IMR-90 (cell line): ENCODE measurements around the gene BRAT1. TPM values are rescaled to one million over a fixed set of nuclear protein-coding genes. Genes with fewer than 3 reads are reported as not detected.
A peak's percentile ranks its signal among the peaks of the same experiment; 100 is the strongest.

ENCODE experiments used
- ATAC-seq: fragments of 200-7000 bp; cut with Tn5 transposase; 2 replicates; pipeline ENCODE4 v1.9.1; 2020; ENCODE audit warnings: low read depth, mild to moderate bottlenecking, moderate library complexity
- BruUV-seq: library from RNA; stranded (reverse); fragments of 400-500 nt; replicated peaks from 2 replicates; lab custom pipeline; 2021; lab: Mats Ljungman, UMichigan
- CTCF ChIA-PET: fragments of 300-600 bp; formaldehyde crosslinking; extraction: SDS; loops from one replicate; lab custom pipeline; 2021; ENCODE audit warnings: antibody characterized with exemption; lab: Yijun Ruan, JAX
- POLR2A ChIA-PET: fragments of 300-600 bp; sonication (Branson Sonifier 250); formaldehyde crosslinking; loops from one replicate; lab custom pipeline; 2022; ENCODE audit warnings: antibody characterized with exemption; ENCODE audit not compliant: unreplicated experiment; lab: Charles Lee
- DNase-seq: peaks from one replicate; pipeline ENCODE4 v3.0.0; 2013
- H2AFZ ChIP-seq: replicated peaks from 2 replicates; pipeline ENCODE3; 2013; ENCODE audit warnings: low read length, mild to moderate bottlenecking; ENCODE audit not compliant: poor library complexity
- H2AK5ac ChIP-seq: 2 replicates; pipeline ENCODE4 v1.6.1; 2013; ENCODE audit warnings: low read depth, low read length, inconsistent platforms
- H2AK9ac ChIP-seq: replicated peaks from 2 replicates; pipeline ENCODE3; 2013; ENCODE audit warnings: mild to moderate bottlenecking, low read depth, low read length, moderate library complexity; ENCODE audit not compliant: poor library complexity
- H2BK120ac ChIP-seq: 2 replicates; pipeline ENCODE4 v1.6.1; 2013; ENCODE audit warnings: low read depth, low read length, inconsistent platforms
- H2BK15ac ChIP-seq: 3 replicates; pipeline ENCODE4 v1.6.1; 2013; ENCODE audit warnings: low read depth, low read length, inconsistent platforms
- H2BK20ac ChIP-seq: 2 replicates; pipeline ENCODE4 v1.6.1; 2013; ENCODE audit warnings: low read depth, mild to moderate bottlenecking, inconsistent platforms, low read length, moderate library complexity
- H2BK5ac ChIP-seq: 2 replicates; pipeline ENCODE4 v1.6.1; 2013; ENCODE audit warnings: mild to moderate bottlenecking, low read depth, low read length, inconsistent platforms; ENCODE audit not compliant: poor library complexity, severe bottlenecking
- H3K14ac ChIP-seq: replicated peaks from 2 replicates; pipeline ENCODE4 v1.6.1; 2013; ENCODE audit warnings: low read depth, low read length, inconsistent platforms
- H3K18ac ChIP-seq: 2 replicates; pipeline ENCODE4 v1.6.1; 2013; ENCODE audit warnings: low read depth, low read length, control low read depth
- H3K23ac ChIP-seq: 2 replicates; pipeline ENCODE4 v1.6.1; 2013; ENCODE audit warnings: low read depth, low read length, inconsistent platforms
- H3K27ac ChIP-seq: 2 replicates; pipeline ENCODE4 v1.5.1; 2013; ENCODE audit warnings: mild to moderate bottlenecking, control low read depth, low read length; ENCODE audit not compliant: insufficient read depth
- H3K27me3 ChIP-seq: 2 replicates; pipeline ENCODE4 v1.6.1; 2013; ENCODE audit warnings: low read length; ENCODE audit not compliant: control insufficient read depth, insufficient read depth
- H3K36me3 ChIP-seq: 2 replicates; pipeline ENCODE4 v1.6.1; 2013; ENCODE audit warnings: low read length, mixed read lengths; ENCODE audit not compliant: control insufficient read depth, insufficient read depth
- H3K4ac ChIP-seq: 2 replicates; pipeline ENCODE4 v1.6.1; 2013; ENCODE audit warnings: low read depth, low read length, inconsistent platforms
- H3K4me1 ChIP-seq: 2 replicates; pipeline ENCODE4 v1.6.1; 2013; ENCODE audit warnings: low read length, mixed read lengths; ENCODE audit not compliant: control insufficient read depth, insufficient read depth
- H3K4me2 ChIP-seq: 2 replicates; pipeline ENCODE4 v1.6.1; 2013; ENCODE audit warnings: low read depth, mild to moderate bottlenecking, control low read depth, low read length, moderate library complexity
- H3K4me3 ChIP-seq: 2 replicates; pipeline ENCODE4 v1.5.1; 2013; ENCODE audit warnings: low read depth, mild to moderate bottlenecking, control low read depth, low read length, moderate library complexity; ENCODE audit not compliant: insufficient read depth
- H3K56ac ChIP-seq: 2 replicates; pipeline ENCODE4 v1.6.1; 2013; ENCODE audit warnings: low read length, inconsistent platforms; ENCODE audit not compliant: insufficient read depth; ENCODE audit errors: extremely low read depth
- H3K79me1 ChIP-seq, 2 experiments: 2 replicates each; pipeline ENCODE4 v1.6.1; 2013; ENCODE audit warnings: low read length in 2 of 2, inconsistent platforms in 1 of 2, low read depth in 1 of 2
- H3K9ac ChIP-seq: 2 replicates; pipeline ENCODE4 v1.6.1; 2013; ENCODE audit warnings: low read depth, low read length, control low read depth
- H3K9me1 ChIP-seq: 2 replicates; pipeline ENCODE4 v1.6.1; 2013; ENCODE audit warnings: low read length, inconsistent platforms; ENCODE audit not compliant: insufficient read depth
- H3K9me3 ChIP-seq: 2 replicates; pipeline ENCODE4 v1.6.1; 2013; ENCODE audit warnings: low read length; ENCODE audit not compliant: control insufficient read depth, insufficient read depth
- H4K20me1 ChIP-seq: 2 replicates; pipeline ENCODE4 v1.6.1; 2013; ENCODE audit warnings: low read length, inconsistent platforms; ENCODE audit not compliant: insufficient read depth
- H4K5ac ChIP-seq: 2 replicates; pipeline ENCODE4 v1.6.1; 2013; ENCODE audit warnings: mild to moderate bottlenecking, low read depth, low read length, control low read depth
- H4K8ac ChIP-seq, 2 experiments: 2 replicates each; pipeline ENCODE4 v1.6.1; 2013; ENCODE audit warnings: low read depth in 2 of 2, low read length in 2 of 2, control low read depth in 1 of 2, inconsistent platforms in 1 of 2
- H4K91ac ChIP-seq: 2 replicates; pipeline ENCODE4 v1.6.1; 2013; ENCODE audit warnings: low read depth, low read length, inconsistent platforms; ENCODE audit not compliant: insufficient read depth
- BHLHE40 ChIP-seq: fragments of 150-350 bp; IDR thresholded peaks from 2 replicates; pipeline ENCODE4 v1.6.1; 2016; ENCODE audit warnings: mild to moderate bottlenecking, low read depth, low read length
- CEBPB ChIP-seq: IDR thresholded peaks from 2 replicates; pipeline ENCODE4 v1.6.1; 2012; ENCODE audit warnings: low read depth, low read length, improper control_type of control experiment
- CTCF ChIP-seq: conservative IDR thresholded peaks from 2 replicates; pipeline ENCODE4 v1.5.1; 2012; ENCODE audit warnings: mild to moderate bottlenecking, low read depth, low read length, improper control_type of control experiment
- ELK1 ChIP-seq: fragments of 150-350 bp; IDR thresholded peaks from 2 replicates; pipeline ENCODE4 v1.6.1; 2016; ENCODE audit warnings: low read depth, mild to moderate bottlenecking, low read length, moderate library complexity, borderline replicate concordance
- FOS ChIP-seq: fragments of 150-350 bp; IDR thresholded peaks from 2 replicates; pipeline ENCODE4 v1.6.1; 2016; ENCODE audit warnings: low read depth, low read length
- MAFK ChIP-seq: IDR thresholded peaks from 2 replicates; pipeline ENCODE4 v1.6.1; 2012; ENCODE audit warnings: low read depth, low read length, improper control_type of control experiment
- MAZ ChIP-seq: IDR thresholded peaks from 2 replicates; pipeline ENCODE4 v1.6.1; 2012; ENCODE audit warnings: low read depth, mild to moderate bottlenecking, low read length, improper control_type of control experiment, moderate library complexity, borderline replicate concordance
- MXI1 ChIP-seq: IDR thresholded peaks from 2 replicates; pipeline ENCODE4 v1.6.1; 2012; ENCODE audit warnings: low read depth, mild to moderate bottlenecking, low read length, moderate library complexity, borderline replicate concordance
- NFE2L2 ChIP-seq: fragments of 150-350 bp; IDR thresholded peaks from 2 replicates; pipeline ENCODE4 v1.6.1; 2016; ENCODE audit warnings: low read depth, mild to moderate bottlenecking, low read length
- POLR2A ChIP-seq: IDR thresholded peaks from 2 replicates; pipeline ENCODE4 v1.6.1; 2012; ENCODE audit warnings: mild to moderate bottlenecking, low read depth, low read length
- RAD21 ChIP-seq: IDR thresholded peaks from 2 replicates; pipeline ENCODE4 v1.6.1; 2012; ENCODE audit warnings: low read length, improper control_type of control experiment
- RCOR1 ChIP-seq: IDR thresholded peaks from 2 replicates; pipeline ENCODE4 v1.6.1; 2012; ENCODE audit warnings: mild to moderate bottlenecking, low read length, improper control_type of control experiment; ENCODE audit not compliant: insufficient replicate concordance
- RFX5 ChIP-seq: IDR thresholded peaks from 2 replicates; pipeline ENCODE4 v1.8.0; 2012; ENCODE audit warnings: low read depth, mild to moderate bottlenecking, low read length, moderate library complexity
- USF2 ChIP-seq: fragments of 150-350 bp; IDR thresholded peaks from 2 replicates; pipeline ENCODE4 v1.6.1; 2017; ENCODE audit warnings: mild to moderate bottlenecking, antibody characterized with exemption, low read length, low read depth
- WGBS, 2 experiments: methylation state at CpG; one replicate each; pipeline versions ENCODE4 v1.1.5 to v1.1.7; 2013; ENCODE audit warnings: missing lambda C conversion rate in 2 of 2; ENCODE audit not compliant: insufficient read length in 1 of 2; ENCODE audit errors: extremely low coverage in 2 of 2; 5-methylcytosine and 5-hydroxymethylcytosine counted together
- dilution Hi-C: fragments of 300-500 bp; cut with HindIII; formaldehyde crosslinking; loops from one replicate; pipeline ENCODE4 v1.14.3; 2018; ENCODE audit warnings: low sequenced_read_pairs; ENCODE audit not compliant: unreplicated experiment
- in situ Hi-C: fragments of 300-500 bp; cut with MboI; formaldehyde crosslinking; loops from 3 replicates; pipeline ENCODE4 v1.14.3; 2019; ENCODE audit warnings: low sequenced_read_pairs, inconsistent platforms, mixed read lengths
- intact Hi-C: fragments of 100-400 bp; cut with micrococcal nuclease; formaldehyde crosslinking; loops from 2 replicates; pipeline ENCODE4 v1.10.0; 2022
- polyA plus RNA-seq, 3 experiments: library from polyadenylated mRNA; depleted of rRNA; stranded (reverse); fragments of >200 nt; gene quantifications; 2 replicates each; pipeline ENCODE4 v1.2.3, GENCODE V29; 2012; ENCODE audit warnings: low replicate concordance in 1 of 3
- total RNA-seq: library from RNA; depleted of rRNA; stranded (reverse); fragments of >200 nt; gene quantifications from 2 replicates; pipeline ENCODE4 v1.2.3, GENCODE V29; 2012

Gene BRAT1
- total and polyA plus RNA-seq, 2 of the 4 experiments (the other 2 are of a cell fraction): 6.8 to 21.9 TPM

- no TSS peak for BruUV-seq
- DNase-seq: peak; percentile 83
- peak within 1 kb of the TSS; percentile 87 for H3K4me2 ChIP-seq
- peak within 1 kb of the TSS; percentile 83; the same call in 1 of the 3 replicates for H2BK15ac ChIP-seq
- ChIA-PET POLR2A (no interaction called here), CTCF (no interaction called here)
- no peak within 1 kb of the TSS for H3K56ac ChIP-seq
- peak within 1 kb of the TSS; percentile 83 for H2AK9ac ChIP-seq
- peak within 1 kb of the TSS; percentile 89 for H2AFZ ChIP-seq
- no peaks in the 10 kb centered on the region for H3K27me3 ChIP-seq
- H3K9me3 ChIP-seq: no peaks in the 10 kb centered on the region
- 0 out of 2 replicates have a peak, but pooled peaks cover 9% of the 10 kb centered on the region for H4K20me1 ChIP-seq
- H3K4me1 ChIP-seq: peaks cover 33% of the 10 kb centered on the region
- peaks cover 0 to 8% of the 10 kb centered on the region in 2 experiments; a peak in 2 of 4 replicates for H3K79me1 ChIP-seq
- no peak within 1 kb of the TSS for H4K5ac ChIP-seq
- no peak within 1 kb of the TSS for H2BK5ac ChIP-seq
- H2BK120ac ChIP-seq: peak within 1 kb of the TSS; percentile 76
- H4K8ac ChIP-seq: peak within 1 kb of the TSS; percentile 71 to 85
- peak within 1 kb of the TSS; percentile 46 for H4K91ac ChIP-seq
- peak within 1 kb of the TSS; percentile 74; the same call in 1 of the 2 replicates for H3K14ac ChIP-seq
- H3K27ac ChIP-seq: no peak within 1 kb of the TSS; the same call in 1 of the 2 replicates
- dilution Hi-C loops: no loop called here
- H3K9ac ChIP-seq: no peak within 1 kb of the TSS
- in situ Hi-C loops: no loop called here
- peak within 1 kb of the TSS; percentile 31; the same call in 1 of the 2 replicates for H3K23ac ChIP-seq
- peak within 1 kb of the TSS; percentile 78 for H3K4ac ChIP-seq
- H3K36me3 ChIP-seq: no peaks in the 10 kb centered on the region
- H2AK5ac ChIP-seq: peak within 1 kb of the TSS; percentile 92
- H3K4me3 ChIP-seq: peak within 1 kb of the TSS; percentile 34
- ATAC-seq: peak; percentile 89
- H2BK20ac ChIP-seq: peak within 1 kb of the TSS; percentile 72; the same call in 1 of the 2 replicates
- peaks cover 16% of the 10 kb centered on the region for H3K9me1 ChIP-seq
- WGBS, 2 experiments: 1% methylated on average over 53 of the region's 95 CpGs; no CpG with 5 or more reads in 1 of the 2 experiments
- intact Hi-C loops: no loop called here
- no peak within 1 kb of the TSS for H3K18ac ChIP-seq
- TF ChIP-seq MAZ (peak; percentile 65; the same call in 1 of the 2 replicates), USF2 (peak; percentile 84), NFE2L2 (no peak), RFX5 (no peak), RAD21 (no peak), RCOR1 (no peak), MAFK (no peak), BHLHE40 (peak; percentile 45), FOS (no peak), ELK1 (no peak), CTCF (no peak), CEBPB (no peak), MXI1 (peak; percentile 91), POLR2A (peak; percentile 91)
These were observed 36.0 kb downstream of the BRAT1 start, which contains the start of gene LFNG for GRCh38 chr7:2519119-2519930. TSS of gene LFNG (plus strand) at chr7:2519774. CDS start at chr7:2519862, 88 bp downstream.
